PC-9 (cell line): ENCODE measurements around the gene PHF19. TPM values are rescaled to one million over a fixed set of nuclear protein-coding genes. Genes with fewer than 3 reads are reported as not detected.

Experiments used
- BruUV-seq: library from RNA; stranded (reverse); fragments of 400-500 nt; replicated peaks from 2 replicates; lab custom pipeline; 2021; lab: Mats Ljungman, UMichigan
- CTCF ChIA-PET: fragments of 300-600 bp; sonication (Branson Sonifier 250); formaldehyde crosslinking; loops from one replicate; lab custom pipeline; 2022; ENCODE audit warnings: antibody characterized with exemption; lab: Charles Lee
- POLR2A ChIA-PET: fragments of 300-600 bp; sonication (Branson Sonifier 250); formaldehyde crosslinking; loops from one replicate; lab custom pipeline; 2022; ENCODE audit warnings: antibody characterized with exemption; ENCODE audit not compliant: unreplicated experiment; lab: Charles Lee
- DNase-seq, 2 experiments: peaks; one replicate each; pipeline versions ENCODE4 v3.0.0 to v3.0.0-alpha.2; 2015 to 2022; ENCODE audit warnings: mixed read lengths in 1 of 2
- H2AFZ ChIP-seq: fragments of 200-600 bp; sonication (generic); 2 replicates; pipeline ENCODE4 v1.8.1; 2017; ENCODE audit warnings: antibody characterized with exemption
- H3F3A ChIP-seq: fragments of 200-600 bp; sonication (generic); 2 replicates; pipeline ENCODE4 v1.8.1; 2017; ENCODE audit warnings: antibody characterized with exemption, mild to moderate bottlenecking, low read depth; ENCODE audit not compliant: insufficient read depth
- H3K27ac ChIP-seq: fragments of 200-600 bp; sonication (generic); 2 replicates; pipeline ENCODE4 v1.6.1; 2016; ENCODE audit warnings: mixed run types
- H3K27me3 ChIP-seq: fragments of 200-600 bp; sonication (generic); 2 replicates; pipeline ENCODE4 v1.6.1; 2016; ENCODE audit warnings: low read depth, mixed run types; ENCODE audit not compliant: insufficient read depth
- H3K36me3 ChIP-seq: fragments of 200-600 bp; sonication (generic); 2 replicates; pipeline ENCODE4 v1.6.1; 2016; ENCODE audit warnings: low read depth, mixed run types
- H3K4me1 ChIP-seq: fragments of 200-600 bp; sonication (generic); replicated peaks from 2 replicates; pipeline ENCODE4 v1.6.1; 2016; ENCODE audit warnings: mixed run types; ENCODE audit not compliant: insufficient read depth
- H3K4me2 ChIP-seq: fragments of 200-600 bp; sonication (generic); 2 replicates; pipeline ENCODE4 v1.6.1; 2017; ENCODE audit warnings: mixed run types
- H3K4me3 ChIP-seq: fragments of 200-600 bp; sonication (generic); 2 replicates; pipeline ENCODE4 v1.6.1; 2016; ENCODE audit warnings: mixed run types
- H3K79me2 ChIP-seq: fragments of 200-600 bp; sonication (generic); 2 replicates; pipeline ENCODE4 v1.6.1; 2017; ENCODE audit warnings: low read depth, mixed run types
- H3K9me2 ChIP-seq: fragments of 200-600 bp; sonication (generic); 2 replicates; pipeline ENCODE4 v1.8.1; 2017; ENCODE audit warnings: mild to moderate bottlenecking; ENCODE audit not compliant: insufficient read depth
- H3K9me3 ChIP-seq: fragments of 200-600 bp; sonication (generic); 2 replicates; pipeline ENCODE4 v1.8.1; 2016; ENCODE audit warnings: low read depth; ENCODE audit not compliant: insufficient read depth
- H4K20me1 ChIP-seq: fragments of 200-600 bp; sonication (generic); 2 replicates; pipeline ENCODE4 v1.8.1; 2017; ENCODE audit not compliant: insufficient read depth
- CTCF ChIP-seq: fragments of 200-600 bp; sonication (generic); conservative IDR thresholded peaks from 2 replicates; pipeline ENCODE4 v1.6.1; 2017; ENCODE audit warnings: mixed run types, antibody characterized with exemption, mild to moderate bottlenecking, moderate library complexity
- EZH2 ChIP-seq: fragments of 200-600 bp; sonication (generic); IDR thresholded peaks from 2 replicates; pipeline ENCODE4 v1.8.0; 2017; ENCODE audit warnings: antibody characterized with exemption, low read depth
- intact Hi-C: fragments of 100-400 bp; cut with micrococcal nuclease; formaldehyde crosslinking; loops from one replicate; pipeline ENCODE4 v1.10.0; 2022; ENCODE audit not compliant: unreplicated experiment
- total RNA-seq: library from RNA; stranded (reverse); gene quantifications from 2 replicates; pipeline ENCODE4 v1.2.3, GENCODE V29; 2021

The PHF19 gene
- total RNA-seq, 1 experiment from 2014 or later = 72.9 TPM

- DNase-seq = no peak
- CTCF ChIA-PET = no interaction called here
- no peaks in the 10 kb centered on the region for H3K9me2 ChIP-seq
These were observed 27.3 kb upstream of the PHF19 start for GRCh38 chr9:120904061-120904977.

GRCh38 chr9:120902569-120903535 lies 25.9 kb upstream of the PHF19 start:
- Histone ChIP-seq H3K27ac (no peak overlapping the region), H3K36me3 (no peaks in the 10 kb centered on the region), H3K9me2 (no peaks in the 10 kb centered on the region), H3K4me1 (no peaks in the 10 kb centered on the region), H3K4me2 (no peak overlapping the region), H4K20me1 (no peaks in the 10 kb centered on the region), H3K79me2 (no peaks in the 10 kb centered on the region), H3F3A (no peaks in the 10 kb centered on the region), H3K27me3 (no peaks in the 10 kb centered on the region), H2AFZ (no peak overlapping the region), H3K4me3 (no peak overlapping the region), H3K9me3 (no peaks in the 10 kb centered on the region)
- ChIA-PET CTCF (no interaction called here), POLR2A (no interaction called here)
- TF ChIP-seq EZH2 (no peak), CTCF (no peak)
- intact Hi-C loops = no loop called here
- no peak for DNase-seq
- no TSS peak for BruUV-seq

More at GRCh38 chr9:120904061-120904977, 27.3 kb upstream of the PHF19 start:
- no TSS peak for BruUV-seq
- TF ChIP-seq CTCF (no peak), EZH2 (no peak)
- Histone ChIP-seq H4K20me1 (no peaks in the 10 kb centered on the region), H3K27me3 (no peaks in the 10 kb centered on the region), H3K4me1 (no peaks in the 10 kb centered on the region), H3F3A (no peaks in the 10 kb centered on the region), H2AFZ (no peak overlapping the region), H3K4me3 (no peak overlapping the region), H3K27ac (no peak overlapping the region), H3K9me3 (no peaks in the 10 kb centered on the region), H3K4me2 (no peak overlapping the region), H3K79me2 (no peaks in the 10 kb centered on the region), H3K36me3 (no peaks in the 10 kb centered on the region)
- POLR2A ChIA-PET = no interaction called here
- intact Hi-C loops = no loop called here

GRCh38 chr9:120901755-120902568 lies 25.0 kb upstream of the PHF19 start:
- no peaks in the 10 kb centered on the region for H3K4me1 ChIP-seq
- no peaks in the 10 kb centered on the region for H4K20me1 ChIP-seq
- H3K4me2 ChIP-seq = no peak overlapping the region
- H3K27ac ChIP-seq = no peak overlapping the region
- TF ChIP-seq CTCF = no peak
- no peak for TF ChIP-seq EZH2
- intact Hi-C loops = no loop called here
- H3K9me3 ChIP-seq = no peaks in the 10 kb centered on the region
- ChIA-PET POLR2A (no interaction called here), CTCF (no interaction called here)
- no peaks in the 10 kb centered on the region for H3K36me3 ChIP-seq
- no peaks in the 10 kb centered on the region for H3K27me3 ChIP-seq
- BruUV-seq = no TSS peak
- no peaks in the 10 kb centered on the region for H3K79me2 ChIP-seq
- no peaks in the 10 kb centered on the region for H3K9me2 ChIP-seq
- no peak for DNase-seq
- no peak overlapping the region for H2AFZ ChIP-seq
- no peak overlapping the region for H3K4me3 ChIP-seq
- H3F3A ChIP-seq = no peaks in the 10 kb centered on the region
